Stimulated activated CD4-positive, alpha-beta T cell treated with anti-CD3 and anti-CD28 coated beads, Interleukin-12 subunit alpha, Interleukin-12 subunit beta, amount 100 ng/mL, for 4 hours (primary cell): ENCODE results near the gene F2RL2.
"Not testable (repeated sequence)": the region's sequence is repeated elsewhere in the genome, so short reads cannot be mapped to it uniquely, and the experiment has no call there.

Source experiments
- DNase-seq: peaks from one replicate; pipeline ENCODE4 v3.0.0-alpha.2; 2020

Gene F2RL2

GRCh38 chr5:76620166-76620565, 3.0 kb downstream of the F2RL2 start:
- DNase-seq = no peak

- DNase-seq = no peak
These were observed 5.5 kb downstream of the F2RL2 start for GRCh38 chr5:76617675-76618074.

GRCh38 chr5:76617229-76617628, 6.0 kb downstream of the F2RL2 start:
- DNase-seq = no peak

- no peak for DNase-seq
These were observed 7.0 kb downstream of the F2RL2 start for GRCh38 chr5:76616206-76616605.

DNA sequence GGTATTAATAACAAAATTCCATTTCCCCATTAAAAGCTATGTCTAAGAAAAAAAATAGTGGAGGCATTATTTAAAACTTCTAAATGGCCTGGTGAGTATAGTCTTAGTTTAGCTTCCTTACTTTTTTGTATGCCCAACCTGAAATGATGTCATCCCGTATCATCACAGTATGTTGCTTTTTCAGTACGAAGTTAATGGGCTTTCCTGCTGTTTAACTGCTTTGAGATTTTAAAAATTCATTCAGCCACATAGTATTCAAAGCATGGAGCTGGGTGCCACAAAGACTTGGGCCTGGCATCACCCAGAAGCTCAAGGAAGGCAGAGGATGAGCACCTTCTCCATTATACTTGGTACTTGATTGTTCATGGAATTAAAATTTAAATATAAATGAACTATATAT, 7.4 kb downstream of the F2RL2 start:
- no peak for DNase-seq

DNA sequence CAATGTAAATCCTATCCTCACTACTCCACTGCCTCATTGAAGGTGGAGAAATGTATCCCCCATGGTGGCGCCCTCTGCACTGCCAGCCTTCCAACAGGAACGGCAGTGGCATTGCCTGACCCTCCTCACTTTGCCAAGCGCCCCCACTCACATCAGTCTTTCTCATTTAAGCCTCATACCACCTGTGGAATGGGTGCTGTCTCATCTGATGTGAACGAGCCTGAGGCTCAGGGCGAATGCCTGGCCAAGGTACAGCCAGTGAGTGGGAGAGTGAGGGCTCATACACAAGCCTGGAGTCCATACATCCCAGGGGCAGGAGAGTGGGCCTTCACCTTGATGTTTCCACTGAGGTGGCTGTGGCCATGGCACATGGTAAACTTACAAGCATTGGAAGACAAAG, 10.3 kb downstream of the F2RL2 start:
- no peak for DNase-seq

DNA sequence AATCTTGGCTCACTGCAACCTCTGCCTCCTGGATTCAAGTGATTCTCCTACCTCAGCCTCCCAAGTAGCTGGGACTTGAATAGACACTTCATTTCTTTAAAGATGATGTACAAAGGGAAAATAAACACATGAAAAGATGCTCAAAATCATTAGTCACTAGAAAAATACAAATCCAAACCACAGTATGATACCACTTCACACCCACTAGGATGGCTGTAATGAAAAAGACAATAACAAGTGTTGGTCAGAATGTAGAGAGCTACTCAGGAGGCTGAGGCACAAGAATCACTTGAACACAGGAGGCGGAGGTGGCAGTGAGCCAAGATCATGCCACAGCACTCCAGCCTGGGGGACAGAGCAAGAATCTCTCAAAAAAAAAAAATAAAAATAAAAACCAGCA, 13.0 kb downstream of the F2RL2 start:
- DNase-seq = no peak

DNA sequence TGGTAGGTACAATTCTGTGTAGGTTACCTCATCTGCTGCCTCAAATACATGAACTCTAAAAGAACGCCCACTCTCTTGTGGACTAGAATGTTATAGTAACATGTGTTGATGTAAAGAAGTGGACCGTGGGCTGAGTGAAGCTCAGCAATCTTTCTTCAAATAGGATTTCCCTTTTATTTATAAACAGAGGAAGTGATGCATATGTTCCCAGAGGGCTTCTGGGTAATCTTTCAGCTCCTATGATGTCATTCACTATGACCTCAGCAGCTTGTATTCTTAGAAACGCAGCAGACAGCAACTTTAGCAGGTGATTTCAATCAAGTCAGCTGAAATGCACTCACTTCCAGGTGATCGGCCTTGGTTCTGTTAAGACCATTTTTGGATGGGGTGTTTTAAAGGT, 14.4 kb downstream of the F2RL2 start:
- no peak for DNase-seq

GRCh38 chr5:76607353-76607871, 15.8 kb downstream of the F2RL2 start:
- DNase-seq = no peak

DNA sequence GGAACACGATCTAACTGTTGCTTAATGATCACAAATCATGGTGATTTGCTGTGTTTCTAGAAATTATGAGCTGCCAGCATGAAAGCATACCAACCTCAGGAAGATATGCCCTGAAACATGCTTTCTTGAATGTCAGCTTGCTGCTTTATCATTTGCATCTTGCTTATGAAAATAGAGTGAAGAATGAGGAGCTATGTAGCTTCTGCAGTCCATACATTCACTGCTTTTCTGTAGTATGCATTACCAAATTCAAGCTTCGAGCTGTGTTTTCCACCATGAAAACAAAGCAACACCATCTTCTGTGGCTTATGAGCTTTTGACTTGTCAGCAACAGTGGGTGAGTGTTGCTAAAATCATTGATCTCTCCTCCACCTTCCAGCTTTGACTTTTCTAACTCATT, 16.5 kb downstream of the F2RL2 start:
- no peak for DNase-seq

GRCh38 chr5:76604838-76605237, 18.4 kb downstream of the F2RL2 start:
- DNase-seq = no peak

- DNase-seq = not testable (repeated sequence)
These were observed 19.2 kb downstream of the F2RL2 start for GRCh38 chr5:76603991-76604390.

GRCh38 chr5:76602094-76602726, 21.0 kb downstream of the F2RL2 start:
- no peak for DNase-seq

DNA sequence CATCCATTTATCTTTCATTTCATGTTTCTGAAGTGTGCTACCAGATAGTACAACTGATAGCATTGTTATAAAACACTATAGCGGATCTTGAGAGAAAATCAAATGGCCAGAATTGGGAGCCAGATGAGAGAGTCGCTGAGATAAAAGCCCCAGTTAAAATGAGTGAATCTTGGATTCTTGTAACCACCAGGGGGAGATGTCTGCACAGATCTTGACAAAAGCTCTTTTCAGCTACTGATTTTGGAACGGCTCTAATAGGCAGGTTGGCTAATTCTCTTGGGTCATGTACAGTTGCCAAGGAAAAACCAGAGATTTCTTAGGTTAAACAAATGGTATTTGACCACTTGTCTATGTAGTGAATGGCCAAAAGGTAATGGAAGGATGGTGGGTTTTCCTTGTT, 21.7 kb downstream of the F2RL2 start:
- no peak for DNase-seq

DNA sequence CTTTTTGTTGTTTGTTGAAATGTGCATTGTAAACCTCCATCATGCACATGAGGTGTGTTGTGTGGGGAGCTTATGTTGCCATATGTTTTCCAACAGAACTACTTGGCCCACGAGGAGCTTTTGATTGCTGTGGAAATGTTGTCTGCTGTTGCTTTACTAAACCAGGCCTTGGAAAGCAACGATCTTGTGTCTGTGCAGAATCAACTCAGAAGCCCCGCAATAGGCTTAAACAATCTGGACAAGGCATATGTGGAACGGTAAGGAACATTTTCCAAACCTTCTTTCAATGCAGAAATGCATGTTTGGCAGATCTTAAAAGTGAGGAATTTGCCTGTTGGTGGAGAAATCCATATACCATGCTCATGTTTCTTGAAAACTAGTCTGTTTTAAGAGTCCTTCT, 22.5 kb downstream of the F2RL2 start:
- no peak for DNase-seq

DNA sequence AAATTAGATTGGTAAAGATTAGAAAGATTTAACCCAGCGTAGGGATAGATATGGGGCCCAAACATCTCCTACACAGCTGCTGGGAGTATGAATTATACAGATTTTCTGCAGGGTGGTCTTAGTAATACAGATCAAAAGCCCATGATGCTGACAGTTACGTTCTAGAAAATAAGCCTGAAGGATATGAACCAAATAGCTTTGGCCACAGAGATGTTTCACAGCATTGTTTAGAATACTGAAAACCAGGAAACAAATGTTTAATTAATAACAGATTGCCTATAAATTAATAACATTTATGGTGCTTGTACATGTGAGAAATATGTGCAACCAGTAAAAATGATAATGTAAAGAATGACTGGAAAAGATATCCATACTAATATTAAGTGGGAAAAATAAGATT, 24.7 kb downstream of the F2RL2 start:
- DNase-seq = no peak

DNA sequence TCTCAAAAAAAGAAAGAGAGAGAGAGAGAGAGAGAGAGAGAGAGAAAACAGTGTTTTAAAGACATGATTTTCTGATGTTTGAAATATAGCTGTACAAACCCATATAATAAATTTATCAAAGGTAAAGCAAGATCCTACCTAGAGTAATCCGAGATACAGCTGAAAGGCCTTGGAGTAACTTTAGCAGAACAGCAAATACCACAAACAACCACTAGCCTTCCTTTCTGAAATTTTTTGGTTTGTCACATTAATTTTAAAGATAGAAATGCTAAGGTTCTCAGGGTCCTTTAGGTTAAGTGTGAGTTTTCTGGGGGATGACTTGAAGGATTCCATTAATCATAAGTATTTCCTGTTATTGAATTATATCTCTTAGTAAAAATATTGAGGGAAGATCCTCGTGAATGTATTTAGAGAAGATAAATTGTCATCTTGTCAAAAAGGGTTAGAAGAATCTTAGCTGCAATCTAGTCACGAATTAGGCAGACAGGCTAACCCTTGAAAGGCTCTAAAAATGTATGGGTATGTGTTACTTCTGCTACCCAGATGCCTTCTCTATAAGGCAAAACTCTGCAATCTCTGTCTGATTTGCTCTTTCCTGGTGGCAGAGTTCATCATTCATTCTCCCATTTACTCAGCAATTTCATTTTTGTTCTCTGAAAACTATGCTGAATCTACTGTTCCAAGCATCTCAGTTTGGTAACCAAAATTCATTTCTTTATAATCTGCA, 27.3 kb downstream of the F2RL2 start:
- no peak for DNase-seq

DNA sequence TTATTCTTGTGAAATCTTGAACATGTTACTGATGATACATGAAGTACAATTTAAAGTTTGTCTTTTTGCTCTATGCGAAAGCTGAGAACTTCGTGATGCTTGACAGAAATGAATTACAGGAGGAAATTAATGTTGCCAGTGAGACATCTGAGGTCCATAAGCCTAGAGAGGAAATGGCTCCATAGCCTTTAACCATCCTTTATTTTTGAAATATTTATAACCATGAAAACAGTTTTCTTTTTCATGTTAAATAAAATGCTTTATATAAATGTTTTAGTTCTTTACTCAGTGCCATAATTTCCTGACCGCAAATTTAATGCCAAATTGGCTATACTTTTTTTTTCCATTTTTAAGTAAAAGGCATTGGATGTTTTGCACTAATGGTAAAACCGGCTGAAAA, 29.1 kb downstream of the F2RL2 start:
- no peak for DNase-seq

DNA sequence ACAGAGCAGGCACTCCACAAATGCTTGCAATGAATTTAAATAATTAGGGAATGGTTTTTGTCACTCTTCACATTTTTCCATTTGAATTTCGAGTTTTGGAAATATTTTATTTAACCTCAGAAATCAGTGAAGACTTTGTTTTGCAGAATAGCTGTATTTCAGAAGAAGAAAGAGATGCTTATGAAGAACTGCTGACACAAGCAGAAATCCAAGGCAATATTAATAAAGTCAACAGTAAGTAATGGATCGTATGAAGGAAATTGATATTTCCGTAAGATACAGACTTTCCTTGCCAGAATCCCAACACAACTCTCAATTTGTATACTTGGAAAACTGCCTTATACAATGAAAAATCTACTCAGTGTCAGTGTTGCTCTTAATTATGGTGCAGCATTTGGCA, 30.5 kb downstream of the F2RL2 start:
- no peak for DNase-seq

- DNase-seq = no peak
These were observed 31.8 kb downstream of the F2RL2 start for GRCh38 chr5:76591366-76591765.

DNA sequence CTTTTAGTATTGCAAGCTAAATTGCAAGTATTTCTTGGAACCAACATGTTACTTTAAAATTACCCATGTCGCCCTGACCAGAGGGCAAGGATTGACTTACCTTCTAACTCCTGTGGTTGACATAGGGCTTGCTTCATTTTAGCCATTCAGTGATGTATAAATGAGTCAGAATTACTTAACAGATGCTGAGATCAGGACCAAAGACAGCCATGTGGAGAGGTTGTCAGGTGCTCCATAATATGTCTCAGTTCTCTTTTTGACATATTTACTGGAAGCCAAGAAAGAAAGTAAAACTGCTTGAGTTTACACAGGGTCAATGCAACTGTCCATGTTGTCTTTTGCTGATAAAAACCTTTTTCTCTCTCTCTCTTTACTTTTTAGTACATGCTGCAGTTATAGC, 33.2 kb downstream of the F2RL2 start:
- no peak for DNase-seq

GRCh38 chr5:76586531-76586930, 36.7 kb downstream of the F2RL2 start:
- DNase-seq = no peak

- no peak for DNase-seq
These were observed 37.4 kb downstream of the F2RL2 start for GRCh38 chr5:76585783-76586217.

DNA sequence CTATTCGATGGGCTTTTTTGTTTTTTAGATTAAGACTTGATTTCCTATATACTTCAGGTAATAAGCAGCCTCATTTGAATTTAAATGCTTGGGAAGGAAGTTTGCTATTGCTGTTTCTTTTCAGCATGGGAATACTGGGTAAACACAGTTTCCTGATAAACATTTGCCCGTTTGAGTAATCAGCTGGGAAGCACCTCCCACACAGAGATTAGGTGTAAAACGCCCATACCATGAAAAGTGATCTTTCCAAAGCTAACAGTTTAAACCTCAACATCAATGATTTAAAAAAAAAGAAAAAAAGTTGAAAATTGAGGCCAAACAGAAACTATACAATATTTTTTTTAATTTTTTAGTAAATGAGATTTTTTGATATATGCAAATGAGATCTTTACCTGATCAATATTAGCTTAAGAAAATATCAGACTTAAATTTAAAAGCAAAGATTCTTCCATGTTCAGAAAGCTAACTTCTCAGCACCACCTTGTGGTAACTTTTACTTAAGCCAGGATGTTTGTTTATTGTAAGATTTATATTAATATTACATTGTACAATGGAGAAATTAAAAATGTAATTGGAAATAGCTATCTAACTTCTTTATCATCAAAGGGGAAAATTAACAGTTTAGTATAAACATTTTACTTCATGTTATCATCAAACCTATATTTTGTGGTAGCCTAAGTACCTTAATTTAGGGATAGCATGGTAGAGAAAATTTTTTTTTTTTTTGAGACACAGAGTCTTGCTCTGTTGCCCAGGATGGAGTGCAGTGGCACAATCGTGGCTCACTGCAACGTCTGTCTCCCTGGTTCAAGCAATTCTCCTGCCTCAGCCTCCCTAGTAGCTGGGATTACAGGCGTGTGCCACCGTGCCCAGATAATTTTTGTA, 39.8 kb downstream of the F2RL2 start:
- no peak for DNase-seq
